Middle frontal gyrus (tissue), 1 donor: ENCODE data around the gene GMDS.

Experiments
- DNase-seq: peaks from one replicate; pipeline ENCODE4 v3.0.0-alpha.2; 2015; ENCODE audit warnings: low spot score; ENCODE audit errors: extremely low spot score

Gene GMDS

DNA sequence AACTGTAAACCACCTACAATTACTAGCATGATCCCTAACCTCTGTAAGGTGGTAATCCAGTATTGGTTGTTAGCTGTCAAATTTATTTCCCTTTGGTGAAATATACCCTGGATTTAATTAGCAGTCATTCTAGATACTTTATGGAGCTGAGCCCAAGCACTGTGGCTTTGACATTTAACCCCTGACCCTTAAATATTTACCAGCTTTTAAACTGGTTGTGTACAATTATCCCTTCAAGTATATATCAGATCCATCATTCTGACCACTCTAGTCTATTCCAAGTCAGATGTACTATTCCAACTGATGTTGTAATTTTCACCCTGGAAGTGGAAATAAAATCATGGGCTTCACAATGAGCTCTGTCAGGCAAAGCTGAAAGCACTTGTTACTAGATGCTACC, 406.0 kb downstream of the GMDS start:
- DNase-seq: no peak

DNA sequence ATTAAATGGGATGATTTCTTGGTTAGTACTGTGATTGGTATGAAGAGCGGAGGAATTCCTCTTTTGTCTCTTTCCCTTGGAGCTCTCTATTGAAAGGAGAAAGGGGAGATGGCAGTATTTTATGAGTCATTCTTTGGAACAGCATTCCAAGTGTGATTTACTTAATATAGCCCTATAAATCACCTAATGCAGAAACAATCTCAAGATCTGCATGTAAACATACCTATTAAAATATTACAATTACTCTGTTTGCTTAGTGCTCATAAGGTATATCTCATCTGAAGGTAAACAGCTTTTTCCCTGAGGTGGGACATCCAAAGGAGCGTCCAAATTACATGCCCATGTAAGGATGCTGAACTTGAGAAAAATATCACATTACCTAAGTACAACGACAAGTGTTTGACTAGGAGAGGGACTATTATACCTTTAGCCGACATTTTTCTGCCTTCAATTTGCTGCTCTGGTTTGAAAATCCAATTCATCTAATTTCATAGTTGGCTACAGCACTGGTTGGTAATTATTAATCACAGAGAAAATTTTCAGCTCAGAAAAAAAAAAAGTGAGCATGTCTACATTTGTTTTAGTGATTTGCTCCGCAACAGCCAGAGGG, 406.7 kb downstream of the GMDS start:
- DNase-seq: no peak

DNA sequence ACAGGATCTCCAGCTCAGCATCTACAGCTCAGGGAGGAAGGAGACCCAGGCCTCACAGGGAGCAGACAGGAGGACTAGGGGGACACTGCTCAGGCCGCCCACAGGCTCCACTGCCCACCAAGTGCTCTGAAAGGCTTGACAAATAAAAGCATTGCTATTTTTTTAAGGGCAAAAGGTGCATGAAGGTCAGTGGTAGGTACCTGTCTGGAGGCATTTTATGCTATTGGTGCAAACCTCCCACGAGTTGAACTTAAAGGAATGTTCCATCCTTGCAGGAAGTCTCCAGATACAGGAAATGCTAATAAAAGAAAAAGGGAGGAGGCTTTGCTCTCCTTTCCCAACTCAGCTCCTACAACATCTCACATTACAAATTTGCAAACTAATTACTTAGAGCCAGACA, 407.6 kb downstream of the GMDS start:
- DNase-seq: no peak

DNA sequence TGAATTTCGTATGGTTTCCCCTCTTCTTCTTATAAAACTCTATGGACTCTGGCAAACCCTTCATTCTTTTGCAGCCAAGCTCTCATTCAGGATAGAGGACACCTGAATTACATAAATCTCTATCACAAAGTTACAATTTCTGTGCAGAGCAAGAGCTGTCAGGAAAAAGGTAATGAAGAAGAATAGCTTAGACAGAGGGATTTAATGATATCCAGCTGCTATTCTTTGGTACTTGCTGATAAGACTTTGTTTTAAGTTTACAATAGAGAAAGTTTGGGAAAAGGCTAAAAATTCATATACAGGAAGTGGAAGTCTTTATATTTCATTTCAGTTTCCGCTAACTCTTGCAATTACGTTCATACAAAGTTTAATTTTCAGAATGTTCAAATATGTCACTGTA, 408.7 kb downstream of the GMDS start:
- no peak for DNase-seq

DNA sequence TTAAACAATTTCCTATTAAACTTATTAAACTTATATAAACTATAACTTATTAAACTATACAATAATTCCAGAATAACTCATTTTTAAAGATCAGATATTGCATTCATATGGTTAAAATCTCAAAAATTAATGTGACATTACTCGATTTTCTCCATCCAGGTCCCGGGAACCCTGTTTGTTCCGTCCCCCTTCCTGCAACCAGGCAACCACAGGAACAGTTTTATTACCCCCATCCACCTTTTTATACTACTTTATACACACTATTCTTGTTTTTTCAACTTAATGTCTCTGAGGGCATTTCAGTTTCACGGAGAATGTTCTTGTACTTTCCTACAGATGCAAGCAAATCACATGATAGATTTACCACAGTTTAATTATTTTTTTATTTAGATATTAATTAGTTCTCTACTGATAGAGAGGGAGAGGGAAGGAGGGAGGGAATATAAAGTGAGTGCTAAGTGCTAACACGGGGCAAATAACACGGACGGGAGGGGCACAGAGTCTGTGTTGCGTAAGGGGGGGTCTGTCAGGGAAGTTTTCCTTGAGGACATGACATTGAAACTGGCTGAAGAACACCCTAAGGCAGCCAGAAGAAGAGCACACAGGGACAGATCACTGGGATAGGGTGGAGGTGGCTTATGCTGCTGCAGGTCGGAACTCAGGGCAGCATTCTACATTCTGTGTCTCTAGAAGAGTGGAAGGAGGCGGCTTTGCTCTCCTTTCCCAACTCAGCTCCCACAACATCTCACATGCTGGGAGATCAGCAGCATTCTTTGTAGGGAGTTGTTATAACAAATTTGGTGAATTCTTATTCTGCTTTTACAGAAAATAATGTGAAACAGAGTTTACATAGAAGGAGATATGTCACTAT, 410.5 kb downstream of the GMDS start:
- DNase-seq: no peak

DNA sequence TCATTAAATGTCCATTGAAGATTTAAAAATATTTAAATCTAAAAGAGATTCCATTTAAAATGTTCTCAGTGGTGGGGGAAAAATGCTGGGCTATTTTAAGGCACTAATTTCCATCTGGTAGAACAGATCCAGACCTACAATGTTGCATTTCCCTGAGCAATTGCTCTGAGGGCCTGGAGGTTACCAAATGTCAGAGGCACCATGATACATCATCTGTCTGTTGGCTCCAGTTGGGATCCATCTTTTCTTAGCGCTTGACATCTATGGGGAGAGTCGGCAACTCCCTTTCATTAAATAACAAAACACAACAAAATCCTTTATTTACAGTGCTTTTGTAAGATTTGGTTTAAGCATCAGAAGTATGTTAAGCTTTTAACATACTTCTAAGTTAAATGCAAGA, 411.2 kb downstream of the GMDS start:
- no peak for DNase-seq

DNA sequence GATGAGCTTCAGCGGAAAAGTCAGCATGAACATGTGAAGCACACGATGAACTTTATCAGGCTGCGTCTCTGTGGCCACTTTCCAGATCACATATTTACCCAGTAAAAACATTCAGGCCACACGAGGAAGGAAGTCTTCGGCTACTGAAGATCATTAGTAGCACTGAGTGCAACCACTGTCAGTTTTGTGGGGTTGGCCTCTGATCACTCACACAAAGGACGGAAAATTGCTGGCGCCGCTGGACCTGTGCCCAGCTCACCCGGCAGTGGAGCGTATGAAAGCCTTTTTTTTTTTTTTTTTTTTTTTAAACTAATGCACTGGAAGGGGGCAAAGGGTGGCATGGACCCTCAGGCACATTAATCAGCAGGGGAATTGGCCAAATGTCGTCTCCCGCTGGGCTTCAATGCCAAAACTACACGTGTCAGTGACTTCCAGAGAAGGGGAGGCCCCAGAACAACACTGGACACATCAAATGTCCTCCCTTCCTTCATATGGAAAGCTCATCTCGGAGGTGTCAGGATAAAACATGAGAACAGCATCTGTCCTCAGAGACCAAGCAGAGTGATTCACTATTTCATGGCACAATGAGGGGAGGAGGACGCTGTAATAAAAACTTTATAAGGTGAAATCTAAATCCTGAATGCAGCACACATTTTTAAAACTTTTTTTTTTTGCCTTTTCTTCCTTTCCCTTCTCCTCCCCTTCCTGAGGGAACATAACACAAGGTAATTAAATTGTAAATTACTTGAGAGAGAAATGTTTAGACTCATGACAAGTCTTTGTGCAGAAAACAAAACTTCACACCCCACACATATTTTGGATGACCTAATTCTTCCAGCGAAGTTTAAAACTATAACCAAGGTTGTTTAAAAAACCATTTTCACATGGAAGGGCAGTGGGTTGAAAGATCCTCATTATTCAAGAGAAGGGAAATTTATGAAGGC, 412.3 kb downstream of the GMDS start:
- DNase-seq: no peak

DNA sequence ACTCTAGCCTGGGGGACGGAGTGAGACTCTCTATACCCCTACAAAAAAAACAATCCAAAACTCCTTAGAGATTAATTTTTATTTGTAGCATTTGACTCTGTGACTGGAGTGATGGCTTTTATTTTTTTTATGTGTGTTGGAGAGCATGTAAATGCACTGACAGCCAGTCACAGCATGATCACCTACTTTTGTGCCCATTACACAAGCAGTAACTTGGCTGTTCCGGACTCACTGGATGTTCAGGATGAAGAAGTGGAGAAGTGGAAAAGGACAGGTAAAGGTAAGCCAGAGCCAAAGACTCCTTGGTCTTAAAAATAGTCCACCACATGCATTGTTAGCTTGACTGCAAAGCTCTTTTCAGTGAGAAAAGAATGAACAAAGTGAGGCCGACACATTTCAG, 413.0 kb downstream of the GMDS start:
- no peak for DNase-seq

DNA sequence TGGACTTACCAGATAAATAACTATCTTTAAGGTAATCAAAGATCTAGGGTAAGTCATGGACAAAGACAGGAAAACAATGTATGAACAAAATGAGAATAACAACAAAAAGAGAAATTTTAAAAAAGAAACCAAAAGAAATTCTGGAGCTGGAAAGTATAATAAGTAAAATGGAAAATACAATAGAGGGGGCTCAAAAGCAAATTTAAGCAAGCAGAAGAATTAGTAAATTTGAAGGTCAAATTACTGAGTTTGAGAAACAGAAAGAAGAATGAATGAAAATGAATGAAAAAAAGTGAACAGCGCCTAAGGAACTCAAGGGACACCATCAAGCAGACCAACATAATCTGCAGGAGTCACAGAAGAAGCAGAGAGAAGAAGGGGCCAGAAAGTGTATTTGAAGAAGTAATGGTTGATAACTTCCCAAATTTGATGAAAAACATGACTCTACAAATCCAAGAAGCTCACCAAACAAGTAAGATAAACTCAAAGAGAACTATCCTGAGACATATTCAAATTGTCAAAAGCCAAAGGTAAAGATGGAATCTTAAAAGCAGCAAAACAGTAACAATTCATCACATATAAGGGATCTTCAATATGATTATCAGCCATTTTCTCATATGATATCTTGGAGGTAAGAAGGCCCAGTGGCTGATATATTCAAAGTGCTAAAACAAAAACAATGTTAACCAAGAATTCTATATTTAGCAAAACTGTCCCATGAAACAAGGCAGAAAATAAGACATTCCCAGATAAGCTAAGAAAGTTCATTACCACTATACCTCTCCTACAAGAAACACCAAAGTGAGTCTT, 417.2 kb downstream of the GMDS start:
- no peak for DNase-seq

DNA sequence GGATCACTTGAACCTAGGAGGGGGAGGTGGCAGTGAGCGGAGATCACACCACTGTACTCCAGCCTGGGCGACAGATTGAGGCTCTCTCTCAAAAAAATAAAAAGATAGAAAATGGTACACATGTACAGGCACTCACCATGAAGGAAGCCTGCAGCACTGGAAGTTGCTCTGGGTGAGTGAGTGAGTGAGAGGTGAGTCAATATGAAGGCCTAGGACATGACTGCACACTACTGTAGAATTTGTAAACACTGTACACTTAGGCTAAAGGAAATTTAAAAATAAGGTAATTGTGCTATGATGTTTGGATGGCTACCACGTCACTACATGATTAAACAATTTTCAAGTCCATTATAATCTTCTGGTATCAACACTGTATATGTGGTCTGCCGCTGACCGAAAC, 419.5 kb downstream of the GMDS start:
- no peak for DNase-seq

DNA sequence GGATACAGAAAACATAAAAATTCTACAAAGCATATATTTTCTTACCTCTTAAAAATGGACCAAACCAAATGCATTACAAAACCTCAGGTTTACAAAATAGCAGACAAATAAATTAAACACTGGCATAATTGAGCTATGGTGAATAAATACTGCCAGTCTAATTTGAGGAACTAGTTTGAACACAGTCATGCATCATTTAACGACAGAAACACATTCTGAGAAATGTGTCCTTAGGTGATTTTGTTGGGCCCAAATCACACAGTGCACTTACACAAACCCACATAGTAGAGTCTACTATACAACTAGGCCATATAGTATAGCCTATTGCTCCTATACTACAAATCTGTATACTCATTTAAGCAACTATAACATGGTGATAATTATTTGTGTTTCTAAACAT, 420.1 kb downstream of the GMDS start:
- no peak for DNase-seq

DNA sequence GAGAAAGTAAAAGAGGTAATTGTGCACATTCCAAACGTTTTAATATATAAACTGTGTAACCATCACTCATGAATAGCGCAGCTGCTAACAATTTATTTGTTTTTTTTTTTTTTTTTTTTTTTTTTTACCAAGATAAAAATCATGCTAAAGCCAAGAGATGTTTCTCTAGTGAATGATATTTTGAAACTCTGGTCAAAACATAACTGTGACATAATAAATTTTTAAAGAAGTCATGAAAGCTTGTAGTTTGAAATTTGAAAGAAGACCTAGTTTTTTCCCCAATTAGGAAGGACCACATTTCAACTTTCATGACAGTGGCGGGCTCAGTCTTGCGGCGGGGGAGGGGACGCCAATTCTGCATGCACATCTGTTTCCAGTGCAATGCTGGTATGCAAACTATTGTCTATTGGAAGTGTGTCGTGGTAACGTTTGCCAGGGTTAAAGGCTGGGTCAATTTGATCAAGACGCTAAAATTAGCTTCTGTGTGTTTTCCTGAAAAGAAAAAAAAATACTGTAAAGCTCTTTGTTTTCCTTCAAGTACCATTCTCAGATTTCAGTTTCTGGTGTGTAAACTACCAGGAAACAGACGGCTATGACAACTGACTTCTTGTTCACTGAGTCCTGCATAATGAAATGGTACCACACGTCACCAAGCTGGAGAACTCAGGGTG, 423.8 kb downstream of the GMDS start:
- no peak for DNase-seq

DNA sequence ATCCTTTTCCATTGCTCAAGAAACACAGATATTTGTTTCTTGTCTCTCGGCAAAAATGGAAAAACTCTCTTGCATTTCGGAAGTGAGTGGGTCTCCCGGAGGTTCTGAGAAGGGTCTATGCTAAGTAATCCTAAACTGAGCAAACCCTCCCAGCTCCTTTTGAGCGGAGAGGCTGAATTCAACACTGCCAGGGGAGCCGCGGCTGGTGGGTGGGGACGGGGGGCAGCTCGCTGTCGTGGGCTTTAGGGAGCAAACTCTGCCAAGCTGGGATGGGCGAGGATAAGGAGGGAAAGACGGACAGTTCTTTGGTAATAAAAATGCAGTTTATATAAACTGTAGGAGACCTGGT, 424.3 kb downstream of the GMDS start:
- DNase-seq: no peak

DNA sequence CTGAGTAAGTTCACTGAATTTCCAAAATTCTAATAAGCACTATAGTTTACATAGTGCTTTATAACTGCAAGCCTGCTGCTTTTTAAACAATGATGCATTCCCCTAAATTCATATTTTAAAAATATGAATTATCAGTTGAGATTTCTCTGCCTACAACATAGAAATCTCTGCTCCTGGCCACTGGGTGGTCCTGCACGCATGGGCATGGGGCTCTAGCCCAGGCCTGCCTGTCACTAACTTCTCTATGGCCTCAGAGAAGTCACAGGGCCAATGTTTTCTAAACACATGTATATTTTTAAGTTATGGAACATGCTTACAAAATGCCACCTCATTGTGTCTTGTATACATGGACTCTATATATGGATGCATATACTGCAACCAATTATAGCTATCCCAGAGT, 424.7 kb downstream of the GMDS start:
- DNase-seq: no peak

DNA sequence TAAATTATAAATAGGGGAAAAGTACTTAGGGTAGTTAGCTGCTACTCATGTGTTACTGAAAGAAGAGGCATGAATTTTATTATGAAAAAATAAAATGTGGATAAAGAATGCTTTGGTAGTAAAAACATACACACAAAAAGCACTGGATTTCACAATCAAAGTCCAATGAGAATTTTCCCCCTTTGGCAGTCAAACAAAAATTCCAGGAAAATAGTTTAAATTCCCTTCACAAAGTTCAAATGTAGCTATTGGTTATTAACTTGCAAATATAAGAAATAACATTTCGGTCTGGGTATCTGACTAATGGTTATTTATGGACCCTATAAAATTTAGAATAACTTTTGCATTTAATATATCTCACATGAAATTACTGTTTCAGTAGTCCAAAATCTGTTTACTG, 425.2 kb downstream of the GMDS start:
- no peak for DNase-seq

DNA sequence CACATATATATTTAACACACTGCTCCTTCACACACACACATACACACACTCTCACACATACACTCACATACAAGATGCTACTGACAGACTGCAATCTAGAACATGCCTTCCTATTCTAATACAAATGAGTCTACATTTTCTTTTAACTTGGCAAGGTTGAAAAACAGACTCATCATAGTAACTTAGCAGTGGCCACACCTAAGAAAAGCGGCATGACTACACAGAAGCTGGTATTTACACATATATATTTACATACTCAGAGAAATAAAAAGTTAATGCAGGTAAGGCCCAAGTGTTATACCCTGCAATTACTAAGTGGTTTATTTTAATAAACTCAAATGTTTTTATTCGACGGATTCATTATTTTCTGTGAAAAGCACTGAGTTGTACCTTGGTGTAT, 426.4 kb downstream of the GMDS start:
- no peak for DNase-seq

DNA sequence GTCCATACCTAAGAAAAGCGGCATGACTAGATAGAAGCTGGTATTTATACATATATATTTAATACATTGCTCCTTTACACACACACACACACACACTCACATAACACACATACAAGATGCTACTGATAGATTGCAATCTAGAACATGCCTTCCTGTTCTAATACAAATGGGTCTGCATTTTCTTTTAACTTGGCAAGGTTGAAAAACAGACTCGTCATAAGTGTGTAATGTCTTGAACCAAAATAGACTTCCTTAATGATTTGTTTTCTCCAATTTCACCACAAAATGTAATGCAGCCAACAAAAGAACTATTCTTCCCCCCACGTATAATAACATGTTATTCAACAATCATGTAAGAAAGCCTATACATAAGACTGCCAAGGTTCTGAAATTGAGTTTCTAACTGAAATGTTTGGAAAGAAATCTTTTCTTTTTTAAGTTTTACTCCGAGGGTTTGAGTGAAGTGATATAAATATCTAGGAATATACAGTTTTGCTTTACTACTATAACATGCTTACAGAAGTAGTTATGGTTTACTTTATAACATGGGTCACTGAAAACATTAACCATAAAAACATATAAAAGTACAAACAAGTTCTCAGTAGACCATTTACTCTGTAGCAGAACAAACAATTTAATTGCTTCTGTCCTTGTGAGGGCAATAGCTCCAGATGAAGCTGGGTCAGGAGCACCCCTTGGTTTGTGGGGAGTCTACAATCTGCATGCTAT, 428.2 kb downstream of the GMDS start:
- DNase-seq: no peak

DNA sequence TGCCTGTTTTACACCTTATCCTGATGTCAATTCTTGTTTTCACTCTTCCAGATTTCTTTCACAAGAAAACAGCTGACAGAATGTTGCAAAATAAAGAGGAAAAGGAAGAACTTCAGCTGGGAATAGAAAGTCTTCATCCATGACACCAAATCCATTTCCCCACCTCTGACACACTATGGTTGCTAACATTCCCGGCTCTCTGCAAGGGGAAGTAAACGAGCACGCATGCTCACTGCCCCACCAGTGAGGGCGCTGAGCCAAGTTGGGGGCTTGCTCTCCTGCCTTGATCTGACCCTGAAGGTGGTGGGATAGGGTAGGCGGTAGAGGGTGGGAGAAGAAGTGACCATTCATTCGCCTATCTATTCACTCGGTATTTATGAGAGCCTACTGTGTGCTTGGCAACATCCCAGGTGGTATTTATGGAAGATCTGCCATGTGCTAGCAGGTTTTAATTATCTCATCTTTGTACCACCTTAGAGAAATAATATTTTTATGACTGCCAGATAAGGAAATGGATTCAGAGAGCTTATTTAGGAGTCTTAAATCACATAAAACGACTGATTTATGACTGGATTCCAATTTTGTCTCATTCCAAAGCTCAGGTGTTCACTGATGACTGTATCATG, 429.5 kb downstream of the GMDS start:
- DNase-seq: no peak

DNA sequence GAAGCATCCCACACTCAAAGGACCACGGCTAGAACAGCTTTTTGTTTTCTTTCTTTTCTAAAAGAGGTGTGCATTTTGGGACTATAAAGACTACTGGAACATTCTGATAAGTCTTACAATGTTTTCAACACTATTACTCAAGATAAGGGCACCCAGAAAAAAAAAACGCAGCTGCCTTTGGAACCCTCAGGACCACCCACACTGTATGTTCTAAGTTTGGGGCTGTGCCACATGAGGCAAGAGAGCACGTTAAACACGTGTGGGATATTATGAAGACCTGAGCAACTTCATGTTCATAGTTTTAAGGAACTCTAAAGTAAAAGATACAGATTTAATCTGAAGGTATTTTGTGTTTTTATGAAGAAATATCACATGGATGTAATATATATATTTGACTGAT, 431.1 kb downstream of the GMDS start:
- no peak for DNase-seq

DNA sequence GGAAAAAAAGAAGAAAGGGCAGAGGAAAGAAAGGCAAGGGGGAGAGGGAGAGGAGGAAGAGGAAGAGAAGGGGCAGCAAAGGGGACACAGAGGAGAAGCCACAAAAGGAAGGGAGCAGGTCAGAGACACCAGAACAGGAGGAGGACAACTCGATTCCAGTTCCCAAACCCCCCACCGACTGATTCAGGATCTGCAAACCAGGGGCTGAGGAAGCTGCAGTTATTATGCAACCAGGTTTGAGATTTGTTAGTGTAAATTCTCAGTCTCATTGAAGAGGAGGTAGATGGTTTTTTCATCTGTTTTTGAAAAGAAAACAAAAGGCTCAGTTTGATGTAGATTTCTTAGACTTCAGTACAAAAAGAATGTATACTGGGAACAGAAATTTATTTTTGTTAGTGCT, 432.9 kb downstream of the GMDS start:
- DNase-seq: no peak
